B cell (primary cell): ENCODE results near the gene ADGRD1. TPM values are rescaled to one million over a fixed set of nuclear protein-coding genes. Genes with fewer than 3 reads are reported as not detected.

Experiments
- ATAC-seq: fragments of 200-7000 bp; cut with Tn5 transposase; one replicate; pipeline ENCODE4 v1.10.0; 2021; ENCODE audit warnings: low read depth, mild to moderate bottlenecking, moderate number of reproducible peaks, moderate library complexity
- CTCF ChIA-PET: fragments of 350-600 bp; sonication (Branson Sonifier 250); formaldehyde crosslinking; loops from one replicate; lab custom pipeline; 2021; ENCODE audit warnings: antibody characterized with exemption, inconsistent platforms; lab: Charles Lee
- POLR2A ChIA-PET: fragments of 350-600 bp; sonication (Branson Sonifier 250); formaldehyde crosslinking; loops from one replicate; lab custom pipeline; 2021; ENCODE audit warnings: antibody characterized with exemption; lab: Charles Lee
- DNase-seq: peaks from one replicate; pipeline ENCODE4 v3.0.0; 2013
- H2AFZ ChIP-seq: 2 replicates; pipeline ENCODE4 v1.6.1; 2012; ENCODE audit warnings: mild to moderate bottlenecking, low read depth, low read length; ENCODE audit not compliant: insufficient read depth, poor library complexity, severe bottlenecking
- H3K27ac ChIP-seq, 2 donors: 1 replicate in 1 of 2; 2 replicates in 1 of 2; pipeline ENCODE4 v1.5.1; 2012 to 2013; ENCODE audit warnings: low read length in 2 of 2, mild to moderate bottlenecking in 2 of 2, moderate library complexity in 1 of 2
- H3K27me3 ChIP-seq, 4 experiments: fragments of 200-600 bp in 1 of 4; sonication (generic) in 1 of 4; replicated peaks in 1 of 4; 1 replicate in 2 of 4; 2 replicates in 2 of 4; pipeline versions ENCODE4 v1.6.1 to v1.7.0; 2013 to 2016; ENCODE audit warnings: low read length in 3 of 4, mild to moderate bottlenecking in 2 of 4, mixed read lengths in 1 of 4, moderate library complexity in 1 of 4; ENCODE audit not compliant: insufficient read depth in 4 of 4, control insufficient read depth in 3 of 4; ENCODE audit errors: control extremely low read depth in 1 of 4
- H3K36me3 ChIP-seq, 2 experiments: replicated peaks in 1 of 2; 1 replicate in 1 of 2; 2 replicates in 1 of 2; pipeline versions ENCODE4 v1.6.1 to v1.7.1; 2013; ENCODE audit warnings: low read length in 1 of 2; ENCODE audit not compliant: insufficient read depth in 2 of 2, control insufficient read depth in 1 of 2; ENCODE audit errors: control extremely low read depth in 1 of 2, extremely low read depth in 1 of 2
- H3K4me1 ChIP-seq, 2 donors: fragments of 200-600 bp in 1 of 2; sonication (generic) in 1 of 2; 1 replicate in 1 of 2; 2 replicates in 1 of 2; pipeline versions ENCODE4 v1.5.1 to v1.6.1; 2013 to 2017; ENCODE audit warnings: low read length in 2 of 2; ENCODE audit not compliant: control insufficient read depth in 2 of 2, insufficient read depth in 2 of 2
- H3K4me2 ChIP-seq: replicated peaks from 2 replicates; pipeline ENCODE3; 2012; ENCODE audit warnings: mild to moderate bottlenecking, low read depth, low read length; ENCODE audit not compliant: poor library complexity, severe bottlenecking
- H3K4me3 ChIP-seq, 5 experiments: fragments of 200-600 bp in 1 of 5; sonication (generic) in 1 of 5; 1 replicate in 3 of 5; 2 replicates in 2 of 5; pipeline versions ENCODE4 v1.5.1 to v1.7.0; 2011 to 2016; ENCODE audit warnings: low read length in 4 of 5, mild to moderate bottlenecking in 4 of 5, low read depth in 2 of 5, control low read depth in 1 of 5, moderate library complexity in 1 of 5; ENCODE audit not compliant: insufficient read depth in 1 of 5; ENCODE audit errors: control extremely low read depth in 1 of 5, extremely low read depth in 1 of 5
- H3K79me2 ChIP-seq: fragments of 200-600 bp; sonication (generic); one replicate; pipeline ENCODE4 v1.6.0; 2016; ENCODE audit warnings: low read length; ENCODE audit not compliant: control insufficient read depth, insufficient read depth
- H3K9ac ChIP-seq: fragments of 200-600 bp; sonication (generic); 2 replicates; pipeline ENCODE4 v1.6.1; 2017; ENCODE audit warnings: mild to moderate bottlenecking, low read length, moderate library complexity
- H3K9me3 ChIP-seq, 3 donors: one replicate each; pipeline versions ENCODE4 v1.6.1 to v1.7.1; 2013; ENCODE audit warnings: low read length in 2 of 3; ENCODE audit not compliant: control insufficient read depth in 2 of 3, insufficient read depth in 1 of 3; ENCODE audit errors: control extremely low read depth in 1 of 3
- H4K20me1 ChIP-seq: 2 replicates; pipeline ENCODE4 v1.6.0; 2012; ENCODE audit warnings: mild to moderate bottlenecking, low read length; ENCODE audit not compliant: insufficient read depth, control insufficient read depth, poor library complexity, severe bottlenecking
- H3K27ac Mint-ChIP-seq: one replicate; pipeline ENCODE4 v1.8.0; 2021; ENCODE audit warnings: mixed read lengths
- H3K27me3 Mint-ChIP-seq: one replicate; pipeline ENCODE4 v1.8.0; 2021; ENCODE audit warnings: mixed read lengths
- H3K4me1 Mint-ChIP-seq: one replicate; pipeline ENCODE4 v1.8.0; 2021; ENCODE audit warnings: mixed read lengths
- H3K4me3 Mint-ChIP-seq: one replicate; pipeline ENCODE4 v1.8.0; 2021; ENCODE audit warnings: mixed read lengths
- H3K9me3 Mint-ChIP-seq: one replicate; pipeline ENCODE4 v1.8.0; 2022; ENCODE audit warnings: mixed read lengths; ENCODE audit not compliant: insufficient read depth
- CTCF ChIP-seq: fragments of 200-600 bp; IDR thresholded peaks from one replicate; pipeline ENCODE4 v1.8.0; 2022; ENCODE audit warnings: antibody characterized with exemption, mild to moderate bottlenecking
- EZH2 ChIP-seq: IDR thresholded peaks from 2 replicates; pipeline ENCODE4 v1.6.1; 2012; ENCODE audit warnings: borderline replicate concordance, low read depth, mild to moderate bottlenecking, moderate library complexity, low read length; ENCODE audit not compliant: insufficient read depth, poor library complexity, severe bottlenecking
- WGBS: methylation state at CpG from one replicate; pipeline ENCODE4 v1.1.5; 2013; ENCODE audit warnings: missing lambda C conversion rate; ENCODE audit not compliant: insufficient coverage; 5-methylcytosine and 5-hydroxymethylcytosine counted together
- intact Hi-C: fragments of 100-400 bp; cut with micrococcal nuclease; formaldehyde crosslinking; loops from one replicate; pipeline ENCODE4 v1.10.0; 2022
- polyA plus RNA-seq: library from polyadenylated mRNA; depleted of rRNA; stranded (reverse); fragments of >200 nt; gene quantifications from 2 replicates; pipeline ENCODE4 v1.2.3, GENCODE V29; 2012
- total RNA-seq, 2 donors: library from RNA; stranded (reverse); fragments of 120-200 nt in 1 of 2; gene quantifications; 1 replicate in 1 of 2; 2 replicates in 1 of 2; pipeline versions ENCODE4 v1.2.3 to v1.2.4, GENCODE V29; 2013 to 2022

ADGRD1 gene
- total and polyA plus RNA-seq, 2 donors (not counting 1 experiment from before 2014, with no cell fraction given) = 1.1 to 2.2 TPM

DNA sequence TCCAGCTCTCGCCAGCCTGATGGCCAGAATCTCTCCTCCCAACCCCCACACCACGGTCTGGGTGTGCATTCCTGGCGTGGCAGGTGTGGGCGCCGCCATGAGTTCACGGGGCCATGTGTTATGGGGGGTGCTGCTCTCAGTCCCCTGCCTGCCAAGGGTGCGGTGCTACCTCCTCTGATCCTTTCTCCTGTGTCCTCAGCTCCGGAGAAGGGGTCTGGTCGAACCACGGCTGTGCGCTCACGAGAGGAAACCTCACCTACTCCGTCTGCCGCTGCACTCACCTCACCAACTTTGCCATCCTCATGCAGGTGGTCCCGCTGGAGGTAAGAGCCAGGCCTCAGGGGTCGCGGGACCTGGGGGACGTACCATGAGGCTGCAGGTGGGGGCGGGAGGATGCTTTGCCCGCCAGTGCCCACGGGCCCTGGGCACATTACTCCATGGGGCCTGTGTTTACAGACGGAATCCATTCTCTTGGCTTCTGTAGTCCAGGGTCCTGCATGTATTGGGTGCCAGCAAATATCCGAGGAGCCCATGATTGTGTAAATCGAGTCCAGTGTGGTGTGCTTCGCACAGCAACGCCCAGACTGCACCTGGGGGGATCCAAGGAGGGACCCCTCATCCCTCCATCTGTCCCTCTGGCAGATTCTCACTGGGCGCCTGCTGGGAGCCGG, 130.8 kb downstream of the ADGRD1 start:
- CTCF ChIA-PET = no interaction called here

More for the DNA sequence above, 130.8 kb downstream of the ADGRD1 start:
- H3K9ac ChIP-seq = no peak overlapping the region
- intact Hi-C loops = no loop called here
- Mint-ChIP-seq H3K27me3 (peaks cover 9% of the 10 kb centered on the region), H3K4me3 (no peak overlapping the region), H3K4me1 (no peaks in the 10 kb centered on the region), H3K9me3 (no peaks in the 10 kb centered on the region), H3K27ac (no peak overlapping the region)
- no peaks in the 10 kb centered on the region for H4K20me1 ChIP-seq
- no peaks in the 10 kb centered on the region for H3K9me3 ChIP-seq
- no peak for DNase-seq
- no peaks in the 10 kb centered on the region for H3K27me3 ChIP-seq
- H2AFZ ChIP-seq = no peak overlapping the region
- H3K36me3 ChIP-seq = no peaks in the 10 kb centered on the region
- no peak overlapping the region for H3K4me3 ChIP-seq
- H3K4me2 ChIP-seq = no peak overlapping the region
- ATAC-seq = no peak
- H3K79me2 ChIP-seq = no peaks in the 10 kb centered on the region
- H3K27ac ChIP-seq = no peak overlapping the region
- 91% methylated on average over 24 of the region's 28 CpGs for WGBS
- POLR2A ChIA-PET = no interaction called here
- no peaks in the 10 kb centered on the region for H3K4me1 ChIP-seq
- TF ChIP-seq CTCF = no peak
- TF ChIP-seq EZH2 = no peak
